Pulmonary artery endothelial cell (primary cell): ENCODE measurements around the gene OR4C45. TPM values are rescaled to one million over a fixed set of nuclear protein-coding genes. Genes with fewer than 3 reads are reported as not detected.
"Not testable (repeated sequence)": the region's sequence is repeated elsewhere in the genome, so short reads cannot be mapped to it uniquely, and the experiment has no call there.

ENCODE experiments used
- DNase-seq: peaks from one replicate; pipeline ENCODE4 v3.0.0-alpha.2; 2011; ENCODE audit warnings: low read depth, low spot score
- total RNA-seq: library from RNA; depleted of rRNA; stranded (reverse); fragments of >200 nt; gene quantifications from 2 replicates; pipeline ENCODE4 v1.2.3, GENCODE V29; 2014

Gene OR4C45
- total RNA-seq: not detected in 2 replicates

- no peak for DNase-seq
These were observed at the start of gene OR4C45 for GRCh38 chr11:50032574-50032973. OR4C45 (plus strand) TSS chr11:50032874.

GRCh38 chr11:49995565-49995964 is 37.1 kb upstream of the OR4C45 start:
- peak; percentile 10 for DNase-seq

- no peak for DNase-seq
These were observed 2.5 kb upstream of the OR4C45 start for GRCh38 chr11:50030193-50030592.

GRCh38 chr11:50036239-50036638 is 3.6 kb downstream of the OR4C45 start:
- not testable (repeated sequence) for DNase-seq

GRCh38 chr11:50037251-50037650 is 4.6 kb downstream of the OR4C45 start:
- no peak for DNase-seq

- no peak for DNase-seq
These were observed 12.0 kb downstream of the OR4C45 start for GRCh38 chr11:50044647-50045046.

- not testable (repeated sequence) for DNase-seq
These were observed 30.4 kb downstream of the OR4C45 start for GRCh38 chr11:50063056-50063455.

GRCh38 chr11:50070389-50070788 is 37.7 kb downstream of the OR4C45 start:
- DNase-seq: no peak

GRCh38 chr11:50071584-50072225 is 39.0 kb downstream of the OR4C45 start:
- no peak for DNase-seq

GRCh38 chr11:50072226-50073112 is 39.8 kb downstream of the OR4C45 start:
- DNase-seq: no peak

- DNase-seq: no peak
These were observed 40.7 kb downstream of the OR4C45 start for GRCh38 chr11:50073113-50074105.

- no peak for DNase-seq
These were observed 41.5 kb downstream of the OR4C45 start for GRCh38 chr11:50074161-50074560.

- no peak for DNase-seq
These were observed 43.2 kb downstream of the OR4C45 start for GRCh38 chr11:50075856-50076255.

- DNase-seq: no peak
These were observed 44.9 kb downstream of the OR4C45 start for GRCh38 chr11:50077526-50077925.

- DNase-seq: no peak
These were observed 45.3 kb downstream of the OR4C45 start for GRCh38 chr11:50078001-50078400.

GRCh38 chr11:50078946-50079345 is 46.3 kb downstream of the OR4C45 start:
- DNase-seq: not testable (repeated sequence)

- no peak for DNase-seq
These were observed 47.6 kb downstream of the OR4C45 start for GRCh38 chr11:50080256-50080655.
